Astrocyte of the spinal cord (primary cell): ENCODE measurements around the gene DYNC1I1.
"Not testable (repeated sequence)": the region's sequence is repeated elsewhere in the genome, so short reads cannot be mapped to it uniquely, and the experiment has no call there.

Source experiments
- DNase-seq: peaks from one replicate; pipeline ENCODE4 v3.0.0; 2011; ENCODE audit warnings: low read depth, low spot score
- H3K4me3 ChIP-seq: 2 replicates; pipeline ENCODE4 v1.5.1; 2011; ENCODE audit warnings: low read depth, mild to moderate bottlenecking, low read length, moderate library complexity
- in situ Hi-C: cut with HindIII; loops from 2 replicates; pipeline ENCODE4 v1.10.0; 2017; ENCODE audit warnings: low sequenced_read_pairs
- TF ChIP-seq, protein P1 (sequence below): IDR thresholded peaks from 2 replicates; pipeline ENCODE4 v1.5.1; 2012; ENCODE audit warnings: low read depth, mild to moderate bottlenecking, low read length, inconsistent platforms

DYNC1I1 gene

DNA sequence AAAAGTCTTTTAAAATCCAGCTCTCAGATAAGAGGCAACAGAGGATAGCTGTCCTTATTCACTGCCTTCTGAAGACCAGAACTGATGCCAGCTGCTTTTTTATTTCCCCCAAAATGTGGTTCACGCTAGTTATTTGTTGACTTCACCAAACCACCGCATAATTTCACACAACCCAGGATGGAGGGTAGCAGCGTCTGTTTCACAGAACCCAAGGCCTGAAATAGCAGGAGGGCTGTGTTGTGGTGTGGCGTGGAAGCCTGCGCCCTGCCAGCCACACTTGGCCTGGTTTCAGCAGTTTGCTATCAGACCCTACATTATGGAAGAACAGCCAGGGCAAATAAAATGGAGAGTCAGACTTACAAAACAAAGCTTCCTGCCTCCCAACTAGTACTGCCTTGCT lies 155.4 kb downstream of the DYNC1I1 start:
- in situ Hi-C loops = no loop called here
- DNase-seq = no peak
- TF ChIP-seq, protein P1, sequence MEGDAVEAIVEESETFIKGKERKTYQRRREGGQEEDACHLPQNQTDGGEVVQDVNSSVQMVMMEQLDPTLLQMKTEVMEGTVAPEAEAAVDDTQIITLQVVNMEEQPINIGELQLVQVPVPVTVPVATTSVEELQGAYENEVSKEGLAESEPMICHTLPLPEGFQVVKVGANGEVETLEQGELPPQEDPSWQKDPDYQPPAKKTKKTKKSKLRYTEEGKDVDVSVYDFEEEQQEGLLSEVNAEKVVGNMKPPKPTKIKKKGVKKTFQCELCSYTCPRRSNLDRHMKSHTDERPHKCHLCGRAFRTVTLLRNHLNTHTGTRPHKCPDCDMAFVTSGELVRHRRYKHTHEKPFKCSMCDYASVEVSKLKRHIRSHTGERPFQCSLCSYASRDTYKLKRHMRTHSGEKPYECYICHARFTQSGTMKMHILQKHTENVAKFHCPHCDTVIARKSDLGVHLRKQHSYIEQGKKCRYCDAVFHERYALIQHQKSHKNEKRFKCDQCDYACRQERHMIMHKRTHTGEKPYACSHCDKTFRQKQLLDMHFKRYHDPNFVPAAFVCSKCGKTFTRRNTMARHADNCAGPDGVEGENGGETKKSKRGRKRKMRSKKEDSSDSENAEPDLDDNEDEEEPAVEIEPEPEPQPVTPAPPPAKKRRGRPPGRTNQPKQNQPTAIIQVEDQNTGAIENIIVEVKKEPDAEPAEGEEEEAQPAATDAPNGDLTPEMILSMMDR = no peak
- H3K4me3 ChIP-seq = no peak overlapping the region

DNA sequence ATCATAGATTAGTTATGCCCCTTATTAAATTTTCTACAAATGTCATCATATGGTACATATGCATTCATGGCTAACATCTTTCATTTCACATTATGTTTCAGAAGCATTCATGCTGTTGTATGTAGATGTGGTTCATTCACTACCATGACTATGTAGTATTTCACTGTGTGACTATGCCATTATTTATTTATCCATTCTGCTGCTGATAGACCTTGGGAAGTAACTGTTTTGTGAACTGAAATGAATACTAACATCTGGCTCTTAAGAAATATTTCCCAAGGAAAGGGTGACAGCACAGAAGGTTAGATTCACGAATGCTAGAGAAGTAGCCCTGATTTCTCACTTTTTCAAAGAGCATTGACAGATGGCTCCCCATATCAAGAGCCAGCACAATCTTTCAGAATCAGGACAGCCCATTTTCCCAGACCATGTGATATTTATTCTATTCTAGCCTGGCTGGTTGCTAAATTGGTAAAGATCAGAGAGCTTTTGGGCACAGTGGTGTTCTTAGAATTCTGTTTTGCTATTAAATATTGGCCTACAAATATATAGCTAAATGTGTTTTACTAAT lies 157.4 kb downstream of the DYNC1I1 start:
- in situ Hi-C loops = no loop called here
- no peak for DNase-seq
- no peak overlapping the region for H3K4me3 ChIP-seq
- TF ChIP-seq, protein P1 = no peak

GRCh38 chr7:95931460-95932232 lies 159.3 kb downstream of the DYNC1I1 start:
- DNase-seq = no peak
- no peak overlapping the region for H3K4me3 ChIP-seq
- TF ChIP-seq, protein P1 = no peak
- in situ Hi-C loops = no loop called here

DNA sequence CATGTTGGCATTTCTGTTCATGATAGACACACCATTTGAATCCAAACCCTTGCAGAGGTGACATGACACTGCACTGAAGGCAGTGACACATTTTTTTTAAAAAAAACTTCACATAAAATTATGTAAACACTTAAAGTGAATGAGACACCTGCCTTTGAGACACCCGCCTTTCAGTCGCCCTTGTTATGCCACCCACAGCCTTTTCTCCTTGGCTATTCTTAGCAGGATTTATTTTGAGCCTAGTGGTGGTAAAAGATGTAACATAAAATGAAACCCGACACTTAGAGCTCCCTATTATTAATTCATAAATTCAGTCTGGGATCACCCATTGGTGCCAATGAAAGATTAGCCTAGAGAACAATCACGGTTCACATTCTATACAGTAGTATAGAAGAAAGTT lies 161.3 kb downstream of the DYNC1I1 start:
- no peak for DNase-seq
- in situ Hi-C loops = no loop called here
- no peak overlapping the region for H3K4me3 ChIP-seq
- TF ChIP-seq, protein P1 = no peak

GRCh38 chr7:95944867-95945266 lies 172.5 kb downstream of the DYNC1I1 start:
- in situ Hi-C loops = not testable (repeated sequence)

GRCh38 chr7:95950698-95951097 lies 178.3 kb downstream of the DYNC1I1 start:
- H3K4me3 ChIP-seq = no peak overlapping the region
- TF ChIP-seq, protein P1 = no peak
- in situ Hi-C loops = no loop called here
- no peak for DNase-seq

More at GRCh38 chr7:95944867-95945266, 172.5 kb downstream of the DYNC1I1 start:
- not testable (repeated sequence) for DNase-seq, H3K4me3 ChIP-seq

- in situ Hi-C loops = no loop called here
- TF ChIP-seq, protein P1 = no peak
- DNase-seq = no peak
- no peak overlapping the region for H3K4me3 ChIP-seq
Measured at GRCh38 chr7:95951531-95951930, 179.2 kb downstream of the DYNC1I1 start.
